ENCODE measurements around the gene EPAS1. TPM values are rescaled to one million over a fixed set of nuclear protein-coding genes. Genes with fewer than 3 reads are reported as not detected.
A peak's percentile ranks its signal among the peaks of the same experiment; 100 is the strongest.

The EPAS1 gene
- polyA plus RNA-seq, 10 donors, result 29.2 to 48.0 (median 38.0) TPM

- DNase-seq, result no peak
Observed at GRCh38 chr2:46402874-46403273, 105.7 kb downstream of the EPAS1 start.

DNA sequence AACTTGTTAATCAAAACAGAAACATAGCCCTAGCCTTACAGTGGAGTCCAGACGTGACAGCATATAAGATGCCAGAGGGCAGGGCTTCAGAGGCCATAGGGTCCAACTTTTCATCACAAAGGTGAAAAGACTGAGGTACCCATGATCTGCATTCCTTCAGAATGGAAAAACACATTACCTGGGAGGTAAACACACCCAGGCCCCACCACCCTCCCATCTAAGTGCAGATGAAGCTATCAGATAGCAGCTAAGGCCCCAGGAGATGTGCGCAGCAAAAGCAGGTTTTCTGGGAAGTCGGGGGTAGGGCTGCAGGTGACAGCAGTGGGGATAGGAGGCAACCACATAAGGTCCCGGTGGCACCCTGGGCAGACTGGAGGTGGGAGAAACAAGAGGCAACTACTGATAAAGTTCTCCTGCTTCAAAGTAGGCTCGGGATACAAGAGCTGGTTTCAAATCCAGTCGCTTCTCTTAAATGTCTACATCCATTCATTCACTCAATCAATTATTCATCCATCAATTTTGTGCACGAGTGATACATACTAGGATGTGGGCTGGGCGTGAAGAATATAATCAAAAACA is 107.1 kb downstream of the EPAS1 start:
- DNase-seq, result no peak

- DNase-seq, result no peak
Observed at GRCh38 chr2:46407852-46408455, 110.7 kb downstream of the EPAS1 start.

- no peak for DNase-seq
Observed at GRCh38 chr2:46409756-46410155, 112.5 kb downstream of the EPAS1 start.

DNA sequence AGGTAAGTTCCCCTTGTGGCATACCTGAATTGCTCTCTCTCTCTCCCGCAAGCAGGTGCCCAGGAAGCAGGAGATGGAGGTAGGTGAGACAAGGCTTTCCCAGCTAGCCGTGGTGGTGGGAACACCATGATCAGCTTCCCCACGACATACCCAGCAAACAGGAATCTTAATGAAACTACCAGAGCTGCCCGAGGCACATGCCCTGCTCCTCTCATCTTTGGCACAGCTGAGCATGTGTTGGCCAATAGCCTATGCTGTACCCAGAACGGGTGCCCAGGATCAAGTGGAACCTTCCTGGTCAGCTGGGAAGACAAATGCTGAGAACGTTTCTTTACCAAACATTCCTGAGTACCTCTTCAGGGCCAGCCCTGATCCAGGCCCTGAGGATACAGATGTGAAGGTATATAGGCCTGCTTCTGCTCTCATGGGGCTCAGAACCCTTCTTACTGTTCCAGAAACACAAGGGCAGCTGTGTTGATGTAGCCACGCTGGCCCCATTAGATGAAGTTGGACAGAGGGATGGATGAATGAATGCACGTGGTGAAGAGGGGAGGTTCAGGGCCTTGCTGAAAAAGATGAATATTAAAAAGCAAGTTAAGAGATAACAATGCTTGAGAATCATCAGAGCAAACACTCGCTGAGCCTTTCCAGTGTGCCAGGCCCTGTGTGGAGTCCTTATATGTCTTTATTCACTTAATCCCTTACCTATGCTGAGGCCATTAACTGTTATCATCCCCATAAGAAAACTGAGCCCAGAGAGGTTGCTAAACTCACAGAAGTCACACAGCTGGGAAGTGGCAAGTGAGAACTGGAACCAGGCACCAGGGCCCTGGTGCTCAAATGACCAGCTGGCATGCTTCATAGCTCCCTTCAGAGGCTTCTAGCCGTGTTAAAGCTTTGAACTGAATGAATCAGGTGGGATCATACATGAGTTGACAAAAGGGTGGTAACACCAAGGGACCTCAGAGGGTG is 113.4 kb downstream of the EPAS1 start:
- DNase-seq, result no peak

- no peak for DNase-seq
Observed at GRCh38 chr2:46411245-46411641, 114.0 kb downstream of the EPAS1 start.

- DNase-seq, result peak in 2 of 3 donors; percentile 39 to 40
Observed at GRCh38 chr2:46411985-46412384, 114.8 kb downstream of the EPAS1 start.

DNA sequence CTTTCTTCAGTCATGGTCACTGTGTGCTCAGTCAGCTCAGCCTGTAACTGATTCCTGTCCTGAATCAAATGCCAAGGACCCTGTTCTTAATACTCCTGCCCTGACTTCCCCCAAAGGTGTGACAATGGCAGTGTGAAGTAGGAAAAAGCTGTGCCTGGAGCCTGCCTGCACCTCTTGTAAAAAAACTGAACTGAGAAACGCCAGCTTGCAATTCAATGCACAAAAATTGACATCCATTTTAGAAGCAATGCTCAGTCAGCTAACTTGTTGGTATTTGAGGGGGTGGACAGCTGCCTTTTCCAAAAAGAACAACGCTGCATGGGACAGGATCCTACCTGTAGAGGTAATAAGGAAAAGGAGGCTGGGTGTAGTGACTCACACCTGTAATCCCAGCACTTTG is 115.9 kb downstream of the EPAS1 start:
- no peak for DNase-seq

- DNase-seq, result no peak
Observed at GRCh38 chr2:46413631-46414030, 116.4 kb downstream of the EPAS1 start.

- DNase-seq, result no peak
Observed at GRCh38 chr2:46414701-46415100, 117.5 kb downstream of the EPAS1 start.

DNA sequence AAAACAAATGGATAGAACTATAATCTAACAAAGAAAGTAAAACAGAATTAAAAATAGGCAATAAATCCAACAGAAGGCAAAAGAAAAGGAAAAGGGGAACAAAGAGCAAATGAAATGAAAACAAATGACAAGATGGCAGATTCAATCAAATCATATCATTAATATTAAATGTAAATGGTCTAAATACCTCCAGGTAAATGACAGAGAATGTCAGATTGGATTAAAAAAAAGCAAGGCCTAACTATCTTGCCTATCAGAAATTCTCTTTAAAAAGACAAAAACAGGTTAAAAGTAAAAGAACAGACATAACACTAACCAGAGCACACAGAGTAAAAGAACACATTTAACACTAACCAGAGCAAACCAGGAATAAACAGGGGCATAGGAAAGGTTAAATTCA is 119.1 kb downstream of the EPAS1 start:
- no peak for DNase-seq

GRCh38 chr2:46416739-46417403 is 119.7 kb downstream of the EPAS1 start:
- DNase-seq, result no peak

GRCh38 chr2:46420945-46421344 is 123.7 kb downstream of the EPAS1 start:
- no peak for DNase-seq

- no peak for DNase-seq
Observed at GRCh38 chr2:46421361-46421760, 124.2 kb downstream of the EPAS1 start.

GRCh38 chr2:46422717-46423394 is 125.6 kb downstream of the EPAS1 start:
- DNase-seq, result no peak

- no peak for DNase-seq
Observed at GRCh38 chr2:46424937-46425336, 127.7 kb downstream of the EPAS1 start.

DNA sequence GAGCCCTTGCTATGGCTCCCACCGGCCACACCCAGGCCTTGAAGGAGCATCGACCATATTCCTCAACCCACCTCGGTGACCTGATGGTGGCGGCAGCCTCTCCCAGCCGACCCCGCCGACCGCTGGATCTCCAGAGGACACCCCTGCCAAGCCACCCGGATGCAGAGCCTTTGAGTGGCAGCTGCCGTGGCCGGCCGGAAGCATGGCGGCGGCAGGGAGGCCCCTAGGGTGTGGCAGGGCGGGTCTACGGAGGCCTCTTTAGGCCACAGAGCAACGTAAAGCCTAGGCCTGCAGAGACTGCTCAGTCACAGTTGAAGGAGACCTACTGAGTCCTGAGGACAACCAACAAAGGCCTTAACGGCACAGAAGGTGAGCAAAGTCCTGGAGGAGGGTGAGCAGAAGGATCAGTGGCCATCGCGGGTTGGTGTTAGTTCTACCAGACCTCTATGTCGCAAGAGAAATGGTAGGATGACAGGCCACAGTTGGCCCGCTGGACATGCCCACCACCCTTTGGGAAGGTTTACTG is 131.8 kb downstream of the EPAS1 start:
- no peak for DNase-seq

DNA sequence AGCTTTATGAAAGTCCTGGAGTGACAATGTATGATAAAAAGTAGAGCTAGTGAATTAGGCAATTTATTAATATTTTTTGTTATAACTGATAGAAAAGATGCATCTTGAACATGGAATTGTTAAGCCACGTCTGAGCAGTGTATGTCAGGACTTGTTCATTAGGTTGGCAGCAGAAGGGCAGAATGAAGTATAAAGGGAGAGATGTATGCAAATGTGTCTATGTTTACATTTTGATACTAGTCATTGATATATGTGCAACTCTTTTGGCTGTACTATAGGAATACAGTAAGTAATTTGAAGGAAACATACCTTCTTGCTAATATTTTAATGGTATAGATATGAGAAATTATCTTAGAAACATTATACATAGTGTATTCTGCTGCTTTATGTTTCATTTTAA is 133.2 kb downstream of the EPAS1 start:
- DNase-seq, result no peak

- DNase-seq, result no peak
Observed at GRCh38 chr2:46430992-46431391, 133.8 kb downstream of the EPAS1 start.

- DNase-seq, result no peak
Observed at GRCh38 chr2:46431481-46432235, 134.5 kb downstream of the EPAS1 start.

DNA sequence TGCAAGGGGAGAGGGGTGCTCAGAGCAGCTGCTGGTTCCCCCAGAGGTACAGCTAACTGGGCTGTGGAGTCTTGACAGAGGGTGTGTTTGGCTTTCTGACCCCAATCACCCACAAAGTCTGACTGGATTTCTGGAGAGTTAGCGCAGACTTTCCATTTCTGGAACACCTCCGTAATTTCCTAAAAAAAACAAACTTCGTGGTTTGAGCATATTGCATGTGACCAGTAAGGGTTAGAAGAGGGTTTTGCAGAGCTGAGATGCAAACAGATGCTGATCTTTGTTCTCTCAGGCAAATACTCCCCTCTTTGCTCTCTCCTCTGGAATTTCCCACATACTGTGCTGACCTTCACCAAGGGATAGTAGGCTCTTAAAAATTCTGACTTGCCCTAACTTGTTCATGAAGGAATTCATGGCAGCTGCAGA is 137.7 kb downstream of the EPAS1 start:
- DNase-seq, result no peak

Data from muscle of back (tissue), 11 donors.